Measurements from ENCODE around the gene NF2. TPM values are rescaled to one million over a fixed set of nuclear protein-coding genes. Genes with fewer than 3 reads are reported as not detected.

NF2 gene
- total RNA-seq, 1 experiment from 2014 or later, result 50.9 TPM

DNA sequence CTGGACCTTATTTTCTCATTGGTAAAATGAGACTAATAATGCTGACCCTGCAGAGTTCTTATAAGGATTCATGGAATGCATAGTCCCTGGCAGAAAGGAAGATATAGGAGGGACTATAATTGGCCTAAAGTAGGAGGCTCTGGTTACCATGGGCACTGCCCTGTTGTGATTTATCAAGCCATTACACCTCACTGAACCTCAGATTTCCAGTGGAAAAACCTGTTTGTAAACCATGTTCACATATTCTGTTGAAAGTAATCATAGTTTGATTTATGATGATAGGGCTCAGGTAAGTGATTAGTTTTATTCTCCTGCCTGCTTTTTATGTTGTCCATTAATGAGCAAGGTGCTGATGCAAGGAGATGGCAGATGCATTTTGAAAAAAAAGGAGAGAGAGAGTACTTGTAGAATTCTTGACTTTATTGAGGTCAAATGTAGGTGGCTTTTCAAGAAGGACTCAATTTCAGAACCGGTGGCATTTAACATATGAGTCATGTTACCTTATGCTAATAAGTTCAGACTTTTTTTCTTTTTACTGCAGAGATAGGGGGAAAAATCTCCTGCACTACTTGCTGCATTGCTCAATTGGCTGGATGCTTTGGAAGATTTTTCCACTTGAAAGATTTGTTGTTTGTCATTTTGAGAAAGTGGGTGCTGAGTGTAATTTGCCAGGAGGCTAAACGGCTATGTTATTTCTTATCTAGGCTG is 14.6 kb downstream of the NF2 start:
- Histone ChIP-seq H2BK20ac (ENCODE audit: low read depth, low read length, poor library complexity, severe bottlenecking) (no peak overlapping the region), H3K4me2 (ENCODE audit: insufficient read depth, insufficient read length, low read length) (no peak overlapping the region), H2AFZ (ENCODE audit: low read length) (no peak overlapping the region), H2BK120ac (ENCODE audit: low read depth, low read length, poor library complexity, severe bottlenecking) (no peak overlapping the region), H3K79me2 (ENCODE audit: insufficient read depth, low read length) (no peaks in the 10 kb centered on the region; the same call in 1 of the 2 replicates), H3K27me3 (ENCODE audit: insufficient read depth, low read length) (no peaks in the 10 kb centered on the region), H3K9me3 (ENCODE audit: control insufficient read depth, low read depth, low read length) (no peaks in the 10 kb centered on the region), H2BK12ac (ENCODE audit: insufficient read length, low read depth, low read length) (no peak overlapping the region), H3K23ac (ENCODE audit: insufficient read length, low read depth, low read length) (no peak overlapping the region), H3K4ac (ENCODE audit: low read depth, low read length) (no peak overlapping the region), H3K4me1 (ENCODE audit: insufficient read depth, low read length) (no peaks in the 10 kb centered on the region; the same call in 1 of the 2 replicates), H3K14ac (ENCODE audit: insufficient read depth, low read length) (no peak overlapping the region), H3K56ac (ENCODE audit: insufficient read length, low read depth, low read length) (no peak overlapping the region), H3K18ac (ENCODE audit: insufficient read length, low read depth, low read length) (no peak overlapping the region), H2BK15ac (ENCODE audit: low read depth, low read length) (no peak overlapping the region), H4K91ac (ENCODE audit: insufficient read length, low read depth, low read length) (no peak overlapping the region), H3T11ph (ENCODE audit: low read length) (no peak overlapping the region), H4K8ac (replicated peaks; ENCODE audit: insufficient read length, low read depth, low read length) (no peak overlapping the region), H2BK5ac (ENCODE audit: insufficient read length, low read length) (no peak overlapping the region), H4K5ac (ENCODE audit: insufficient read length, low read depth, low read length) (no peak overlapping the region), H4K20me1 (ENCODE audit: control insufficient read depth, insufficient read depth, insufficient read length) (no peaks in the 10 kb centered on the region), H3K79me1 (ENCODE audit: insufficient read depth, low read depth, low read length, poor library complexity, severe bottlenecking) (no peaks in the 10 kb centered on the region), H3K9ac (ENCODE audit: extremely low read depth, insufficient read length, low read length) (no peak overlapping the region), H2AK5ac (ENCODE audit: insufficient read length, low read length) (no peak overlapping the region), H3K23me2 (ENCODE audit: insufficient read length, low read depth, low read length, poor library complexity, severe bottlenecking) (no peaks in the 10 kb centered on the region), H3K27ac (ENCODE audit: insufficient read length, low read depth, low read length) (no peak overlapping the region)
- no CpG with 5 or more reads among the region's 2 CpGs for WGBS (ENCODE audit: extremely low coverage, insufficient read length, low lambda C conversion rate)
- Mint-ChIP-seq H3K27ac (peak overlapping the region in 1 of 3 experiments; percentile 16; a peak in 1 of 7 replicates), H3K9me3 (no peaks in the 10 kb centered on the region), H3K27me3 (ENCODE audit: low read depth) (no peaks in the 10 kb centered on the region), H3K4me3 (no peak overlapping the region), H3K4me1 (peaks cover 12 to 16% of the 10 kb centered on the region in 2 experiments), H3K36me3 (ENCODE audit: insufficient read depth in 1 of 3, low read depth in 3 of 3) (peaks cover 0 to 4% (median 0%) of the 10 kb centered on the region in 3 experiments; a peak in 2 of 7 replicates)
- TF ChIP-seq CTCF (conservative IDR thresholded peaks at IDR 0.05), result no peak
- no peak for DNase-seq

Measured in H9 (cell line).